Peyer's patch (tissue), 4 donors: Measurements from ENCODE around the gene ADCY2. TPM values are rescaled to one million over a fixed set of nuclear protein-coding genes. Genes with fewer than 3 reads are reported as not detected.

ENCODE experiments used
- DNase-seq, 3 donors: peaks; one replicate each; pipeline ENCODE4 v3.0.0-alpha.2; 2017 to 2019
- H3K27ac ChIP-seq, 4 donors: fragments of 200-600 bp; sonication (generic); one replicate each; pipeline ENCODE4 v1.5.1; 2016 to 2019
- H3K27me3 ChIP-seq, 2 donors: fragments of 200-600 bp; sonication (generic); one replicate each; pipeline ENCODE4 v1.5.1; 2019
- H3K36me3 ChIP-seq, 3 donors: fragments of 200-600 bp; sonication (generic); one replicate each; pipeline ENCODE4 v1.5.1; 2016 to 2019
- H3K4me1 ChIP-seq, 4 donors: fragments of 200-600 bp; sonication (generic); one replicate each; pipeline ENCODE4 v1.5.1; 2016 to 2019
- H3K4me3 ChIP-seq, 4 donors: fragments of 200-600 bp; sonication (generic); 1 replicate in 3 of 4; 2 replicates in 1 of 4; pipeline ENCODE4 v1.5.1; 2016 to 2019; ENCODE audit warnings: mild to moderate bottlenecking in 1 of 4
- H3K9me3 ChIP-seq, 4 donors: fragments of 200-600 bp; sonication (generic); one replicate each; pipeline ENCODE4 v1.5.1; 2016 to 2019; ENCODE audit warnings: mild to moderate bottlenecking in 1 of 4
- CTCF ChIP-seq, 6 experiments: fragments of 450-650 bp in 4 of 6; fragments of 200-600 bp in 2 of 6; sonication (generic) in 1 of 6; IDR thresholded peaks; one replicate each; pipeline ENCODE4 v1.5.1; 2017 to 2019; ENCODE audit warnings: antibody characterized with exemption in 6 of 6, mild to moderate bottlenecking in 3 of 6, moderate library complexity in 1 of 6
- POLR2A ChIP-seq, 2 donors: fragments of 450-650 bp; IDR thresholded peaks; one replicate each; pipeline ENCODE4 v1.5.1; 2017; ENCODE audit warnings: antibody characterized with exemption in 2 of 2, mild to moderate bottlenecking in 2 of 2, moderate library complexity in 2 of 2
- total RNA-seq, 4 donors: library from RNA; depleted of rRNA; stranded (reverse); fragments of >200 nt; gene quantifications; one replicate each; pipeline ENCODE4 v1.1.0, GENCODE V29; 2016

The ADCY2 gene
- total RNA-seq, 4 donors from 2014 or later, result 0.53 to 12.4 (median 5.1) TPM

- H3K4me3 ChIP-seq, result no peak overlapping the region
- H3K4me1 ChIP-seq, result no peaks in the 10 kb centered on the region
- H3K36me3 ChIP-seq, result no peaks in the 10 kb centered on the region
- H3K9me3 ChIP-seq, result no peaks in the 10 kb centered on the region
- no peak overlapping the region for H3K27ac ChIP-seq
- no peak for DNase-seq
- no peaks in the 10 kb centered on the region for H3K27me3 ChIP-seq
- TF ChIP-seq CTCF (IDR thresholded peaks at IDR 0.05), result no peak
- TF ChIP-seq POLR2A (IDR thresholded peaks at IDR 0.05), result no peak
These were observed 321.8 kb downstream of the ADCY2 start for GRCh38 chr5:7717691-7718090.

GRCh38 chr5:7728076-7728475, 332.1 kb downstream of the ADCY2 start:
- Histone ChIP-seq H3K4me1 (no peaks in the 10 kb centered on the region), H3K4me3 (no peak overlapping the region), H3K9me3 (no peaks in the 10 kb centered on the region), H3K27ac (no peak overlapping the region), H3K36me3 (no peaks in the 10 kb centered on the region), H3K27me3 (no peaks in the 10 kb centered on the region)
- TF ChIP-seq CTCF (IDR thresholded peaks at IDR 0.05) (no peak), POLR2A (IDR thresholded peaks at IDR 0.05) (no peak)
- DNase-seq, result no peak

GRCh38 chr5:7741415-7742065, 345.6 kb downstream of the ADCY2 start:
- TF ChIP-seq POLR2A (IDR thresholded peaks at IDR 0.05) (no peak), CTCF (IDR thresholded peaks at IDR 0.05) (no peak)
- Histone ChIP-seq H3K36me3 (no peaks in the 10 kb centered on the region), H3K9me3 (no peaks in the 10 kb centered on the region), H3K27me3 (no peaks in the 10 kb centered on the region), H3K4me1 (no peaks in the 10 kb centered on the region), H3K4me3 (no peak overlapping the region), H3K27ac (no peak overlapping the region)
- DNase-seq, result no peak

- Histone ChIP-seq H3K9me3 (no peaks in the 10 kb centered on the region), H3K27me3 (no peaks in the 10 kb centered on the region), H3K27ac (no peak overlapping the region), H3K36me3 (no peaks in the 10 kb centered on the region), H3K4me3 (no peak overlapping the region), H3K4me1 (no peaks in the 10 kb centered on the region)
- DNase-seq, result no peak
- TF ChIP-seq CTCF (IDR thresholded peaks at IDR 0.05), result no peak
- no peak for TF ChIP-seq POLR2A (IDR thresholded peaks at IDR 0.05)
These were observed 346.3 kb downstream of the ADCY2 start for GRCh38 chr5:7742241-7742656.

GRCh38 chr5:7745882-7746610, 350.1 kb downstream of the ADCY2 start:
- Histone ChIP-seq H3K36me3 (no peaks in the 10 kb centered on the region), H3K9me3 (no peaks in the 10 kb centered on the region), H3K4me1 (no peaks in the 10 kb centered on the region), H3K27ac (no peak overlapping the region), H3K27me3 (no peaks in the 10 kb centered on the region), H3K4me3 (no peak overlapping the region)
- peak; percentile 40 to 80 (median 57) for DNase-seq
- TF ChIP-seq POLR2A (IDR thresholded peaks at IDR 0.05), result no peak
- peak; percentile 45 to 76 (median 65) for TF ChIP-seq CTCF (IDR thresholded peaks at IDR 0.05)
